ENCODE measurements around the gene TYMS. TPM values are rescaled to one million over a fixed set of nuclear protein-coding genes. Genes with fewer than 3 reads are reported as not detected.
A peak's percentile ranks its signal among the peaks of the same experiment; 100 is the strongest.

TYMS gene
- total and polyA plus RNA-seq, 2 donors from 2014 or later: 6.0 to 10.2 TPM

- H3K36me3 ChIP-seq (ENCODE audit: control insufficient read depth in 2 of 3, insufficient read depth in 3 of 3, low read length in 3 of 3): no peaks in the 10 kb centered on the region
- TF ChIP-seq CTCF (IDR thresholded peaks at IDR 0.05; ENCODE audit: borderline replicate concordance, extremely low read depth, insufficient read depth): no peak
- no peaks in the 10 kb centered on the region for H3K4me1 ChIP-seq (ENCODE audit: control insufficient read depth in 2 of 3, insufficient read depth in 2 of 3, low read depth in 1 of 3, low read length in 3 of 3)
- intact Hi-C loops (cut with DNase I): loop anchor here (10.0 kb wide), 1 partner anchor 205 kb away; no protein-coding TSS in a partner anchor
- H3K9me3 ChIP-seq (ENCODE audit: control insufficient read depth in 2 of 3, insufficient read depth in 1 of 3, low read length in 3 of 3): no peaks in the 10 kb centered on the region
- H3K27ac ChIP-seq (ENCODE audit: low read depth in 2 of 2, low read length in 2 of 2): no peak overlapping the region
- H3K4me3 ChIP-seq (ENCODE audit: low read length in 3 of 3): no peak overlapping the region
- H3K27me3 ChIP-seq (ENCODE audit: control insufficient read depth, insufficient read depth, low read length): no peaks in the 10 kb centered on the region
- no peak for DNase-seq
- FAIRE-seq: no peak
- no peak overlapping the region for H3K9ac ChIP-seq (ENCODE audit: low read length in 3 of 3)
These were observed 27.9 kb upstream of the TYMS start for GRCh38 chr18:629269-630150.

- intact Hi-C loops (cut with DNase I): no loop called here
- Histone ChIP-seq H3K27me3 (ENCODE audit: control insufficient read depth, insufficient read depth, low read length) (no peaks in the 10 kb centered on the region), H3K9me3 (ENCODE audit: control insufficient read depth in 2 of 3, insufficient read depth in 1 of 3, low read length in 3 of 3) (no peaks in the 10 kb centered on the region), H3K4me1 (ENCODE audit: control insufficient read depth in 2 of 3, insufficient read depth in 2 of 3, low read depth in 1 of 3, low read length in 3 of 3) (no peaks in the 10 kb centered on the region), H3K36me3 (ENCODE audit: control insufficient read depth in 2 of 3, insufficient read depth in 3 of 3, low read length in 3 of 3) (no peaks in the 10 kb centered on the region), H3K4me3 (ENCODE audit: low read length in 3 of 3) (no peak overlapping the region), H3K27ac (ENCODE audit: low read depth in 2 of 2, low read length in 2 of 2) (no peak overlapping the region), H3K9ac (ENCODE audit: low read length in 3 of 3) (no peak overlapping the region)
- DNase-seq (no peak), FAIRE-seq (no peak)
- no peak for TF ChIP-seq CTCF (IDR thresholded peaks at IDR 0.05; ENCODE audit: borderline replicate concordance, extremely low read depth, insufficient read depth)
These were observed 25.9 kb upstream of the TYMS start for GRCh38 chr18:631560-631959.

GRCh38 chr18:634551-635045 is 22.9 kb upstream of the TYMS start:
- Histone ChIP-seq H3K9ac (ENCODE audit: low read length in 3 of 3) (no peak overlapping the region), H3K36me3 (ENCODE audit: control insufficient read depth in 2 of 3, insufficient read depth in 3 of 3, low read length in 3 of 3) (no peaks in the 10 kb centered on the region), H3K27me3 (ENCODE audit: control insufficient read depth, insufficient read depth, low read length) (no peaks in the 10 kb centered on the region), H3K27ac (ENCODE audit: low read depth in 2 of 2, low read length in 2 of 2) (no peak overlapping the region), H3K4me1 (ENCODE audit: control insufficient read depth in 2 of 3, insufficient read depth in 2 of 3, low read depth in 1 of 3, low read length in 3 of 3) (no peaks in the 10 kb centered on the region), H3K4me3 (ENCODE audit: low read length in 3 of 3) (no peak overlapping the region), H3K9me3 (ENCODE audit: control insufficient read depth in 2 of 3, insufficient read depth in 1 of 3, low read length in 3 of 3) (no peaks in the 10 kb centered on the region)
- intact Hi-C loops (cut with DNase I): no loop called here
- FAIRE-seq (no peak), DNase-seq (peak in 2 of 5 donors; percentile 53 to 55)
- TF ChIP-seq CTCF (IDR thresholded peaks at IDR 0.05; ENCODE audit: borderline replicate concordance, extremely low read depth, insufficient read depth): no peak

Data from kidney (tissue), 14 donors.